GM10847 (cell line): Measurements from ENCODE around the gene PGR.

Experiments
- POLR2A ChIP-seq: IDR thresholded peaks from 2 replicates; pipeline ENCODE4 v1.6.1; 2011; ENCODE audit not compliant: insufficient read length; ENCODE audit errors: extremely low read depth

PGR gene

GRCh38 chr11:101129203-101129943, at the start of gene PGR:
Gene PGR (minus strand): TSS chr11:101129813. CDS start chr11:101129070, 743 bp downstream.
- TF ChIP-seq POLR2A, result no peak

- no peak for TF ChIP-seq POLR2A
Measured at GRCh38 chr11:101176381-101176780, 46.8 kb upstream of the PGR start.

- no peak for TF ChIP-seq POLR2A
Measured at GRCh38 chr11:101169944-101170343, 40.3 kb upstream of the PGR start.

GRCh38 chr11:101166038-101166437, 36.4 kb upstream of the PGR start:
- TF ChIP-seq POLR2A, result no peak

- no peak for TF ChIP-seq POLR2A
Measured at GRCh38 chr11:101158119-101158518, 28.5 kb upstream of the PGR start.

GRCh38 chr11:101138245-101138930, 8.8 kb upstream of the PGR start:
- TF ChIP-seq POLR2A, result no peak

GRCh38 chr11:101133190-101133589, 3.6 kb upstream of the PGR start:
- TF ChIP-seq POLR2A, result no peak

- TF ChIP-seq POLR2A, result no peak
Measured at GRCh38 chr11:101128571-101129202, 926 bp downstream of the PGR start.

- TF ChIP-seq POLR2A, result no peak
Measured at GRCh38 chr11:101127699-101128570, 1.7 kb downstream of the PGR start.

- TF ChIP-seq POLR2A, result no peak
Measured at GRCh38 chr11:101127197-101127698, 2.4 kb downstream of the PGR start.

- no peak for TF ChIP-seq POLR2A
Measured at GRCh38 chr11:101126551-101127196, 2.9 kb downstream of the PGR start.

GRCh38 chr11:101115671-101116160, 13.9 kb downstream of the PGR start:
- TF ChIP-seq POLR2A, result no peak

- TF ChIP-seq POLR2A, result no peak
Measured at GRCh38 chr11:101113540-101113939, 16.1 kb downstream of the PGR start.

- TF ChIP-seq POLR2A, result no peak
Measured at GRCh38 chr11:101104716-101105115, 24.9 kb downstream of the PGR start.
